NCI-H187 (cell line): ENCODE data around the gene STAMBPL1.
"Not testable (repeated sequence)": the region's sequence is repeated elsewhere in the genome, so short reads cannot be mapped to it uniquely, and the experiment has no call there.

Experiments used
- DNase-seq, 2 experiments: peaks; one replicate each; lab custom pipeline; 2025; lab: John Stamatoyannopoulos, UW

Gene STAMBPL1

DNA sequence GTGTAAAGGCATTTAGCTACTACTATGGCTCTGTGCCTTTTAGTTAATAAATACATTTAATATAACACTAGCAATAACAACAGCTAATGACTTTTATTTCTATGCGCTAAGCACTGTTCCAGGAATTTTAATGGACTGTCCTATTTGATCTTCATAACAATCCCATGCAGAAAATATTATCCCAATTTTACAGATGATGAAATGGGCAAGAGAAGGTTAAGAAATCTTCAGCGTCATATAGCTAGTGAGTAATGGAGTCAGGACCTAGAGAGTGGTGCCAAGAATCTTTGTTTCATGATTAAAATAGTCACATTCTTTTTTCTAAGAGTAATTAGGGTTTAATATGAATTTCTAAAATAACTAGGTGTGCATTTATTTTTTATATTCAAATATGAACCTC, 40.2 kb downstream of the STAMBPL1 start:
- DNase-seq = no peak

GRCh38 chr10:88920986-88921593, 41.0 kb downstream of the STAMBPL1 start:
- no peak for DNase-seq

- no peak for DNase-seq
Observed at GRCh38 chr10:88922041-88922440, 42.0 kb downstream of the STAMBPL1 start.

- no peak for DNase-seq
Observed at GRCh38 chr10:88923520-88923919, 43.5 kb downstream of the STAMBPL1 start.

- no peak for DNase-seq
Observed at GRCh38 chr10:88926566-88927415, 46.7 kb downstream of the STAMBPL1 start.

- no peak for DNase-seq
Observed at GRCh38 chr10:88927416-88927690, 47.3 kb downstream of the STAMBPL1 start.

DNA sequence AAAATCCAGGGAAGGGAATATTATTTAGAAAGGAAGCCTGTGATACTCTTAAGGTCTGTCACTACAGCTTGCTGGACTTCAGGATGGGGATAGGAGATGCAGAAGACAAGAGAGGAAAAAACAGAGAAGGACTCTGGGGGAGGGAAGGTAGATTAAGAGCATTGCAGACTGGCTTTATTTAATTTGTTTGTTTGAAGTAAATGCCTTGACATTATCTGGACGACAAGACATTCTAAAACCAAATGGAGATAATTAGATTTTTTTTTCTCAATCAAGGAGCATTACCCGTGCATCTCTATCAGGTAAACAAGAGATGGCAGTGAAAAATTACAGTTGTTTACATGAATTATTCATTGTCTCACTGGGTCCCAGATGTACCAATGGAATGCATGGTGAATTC, 48.2 kb downstream of the STAMBPL1 start:
- no peak for DNase-seq

GRCh38 chr10:88931548-88931947, 51.5 kb downstream of the STAMBPL1 start:
- no peak for DNase-seq

DNA sequence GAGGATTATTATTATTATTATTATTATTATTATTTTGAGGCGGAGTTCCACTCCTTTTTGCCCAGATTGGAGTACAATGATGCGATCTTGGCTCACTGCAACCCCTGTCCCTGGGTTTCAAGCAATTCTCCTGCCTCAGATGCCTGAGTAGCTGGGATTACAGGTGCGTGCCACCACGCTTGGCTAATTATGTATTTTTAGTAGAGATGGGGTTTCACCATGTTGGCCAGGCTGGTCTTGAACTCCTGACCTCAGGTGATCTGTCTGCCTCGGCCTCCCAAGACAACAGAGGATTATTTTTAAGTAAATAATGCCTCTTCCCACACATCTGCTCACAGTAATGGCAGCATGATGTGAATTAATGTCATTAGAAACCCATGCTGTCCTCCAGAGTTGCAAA, 52.0 kb downstream of the STAMBPL1 start:
- not testable (repeated sequence) for DNase-seq

- DNase-seq = peak; percentile 25 to 38
Observed at GRCh38 chr10:88932539-88933256, 52.7 kb downstream of the STAMBPL1 start.

DNA sequence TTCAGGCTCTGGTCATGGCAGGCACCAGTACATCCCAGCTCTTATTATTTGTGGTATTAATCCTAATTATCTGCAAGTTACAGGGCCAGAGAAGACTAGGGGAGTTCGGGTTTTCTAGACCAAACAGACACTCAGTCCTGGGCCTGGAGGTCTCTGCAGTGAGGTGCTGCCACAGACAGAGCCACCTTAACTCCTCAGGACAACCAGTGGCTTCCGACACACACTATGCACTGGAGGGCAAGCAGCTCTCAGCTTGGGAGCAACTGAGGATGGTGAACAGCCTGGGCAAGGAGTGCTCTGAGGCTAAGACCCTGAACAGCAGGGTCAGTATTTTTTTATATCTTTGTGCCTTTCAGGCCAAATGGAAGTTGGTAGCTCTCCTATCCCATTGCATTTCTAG, 53.5 kb downstream of the STAMBPL1 start:
- DNase-seq = no peak

GRCh38 chr10:88934900-88935672, 55.0 kb downstream of the STAMBPL1 start:
- peak in 1 of 2 experiments; percentile 42 for DNase-seq

GRCh38 chr10:88936656-88937055, 56.6 kb downstream of the STAMBPL1 start:
- no peak for DNase-seq

DNA sequence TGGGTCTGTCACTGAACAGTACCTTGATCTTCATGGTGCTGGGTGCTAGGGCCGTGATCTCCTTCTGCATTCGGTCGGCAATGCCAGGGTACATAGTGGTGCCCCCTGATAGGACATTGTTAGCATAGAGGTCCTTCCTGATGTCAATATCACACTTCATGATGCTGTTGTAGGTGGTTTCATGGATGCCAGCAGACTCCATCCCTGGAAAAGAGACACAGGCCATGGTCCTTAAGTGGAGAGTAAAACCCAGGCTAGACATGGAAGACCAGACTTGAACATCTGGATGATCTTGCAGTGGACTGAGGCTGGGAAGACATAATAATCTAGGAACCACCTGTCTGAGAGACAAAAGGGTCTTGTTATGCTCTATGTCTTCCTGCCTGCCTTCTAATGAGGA, 58.0 kb downstream of the STAMBPL1 start:
- no peak for DNase-seq

DNA sequence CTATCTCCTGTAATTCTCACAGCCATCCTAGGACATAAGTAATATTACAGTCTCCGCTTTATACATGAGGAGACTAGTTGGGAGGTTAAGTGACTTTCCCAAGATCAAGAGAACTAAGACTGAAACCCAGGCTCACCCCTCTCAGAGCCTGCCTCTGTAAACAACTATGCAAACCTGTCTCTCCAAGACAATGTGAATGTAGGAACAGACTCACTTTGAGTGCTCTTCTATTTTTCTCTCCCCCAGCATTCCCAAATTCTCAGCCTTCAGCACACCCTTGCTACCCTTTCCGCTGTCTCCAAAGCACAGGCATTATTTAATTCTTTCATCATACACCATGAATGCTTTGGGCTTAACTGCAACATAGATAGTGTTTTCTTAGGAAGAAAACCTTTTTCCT, 58.9 kb downstream of the STAMBPL1 start:
- no peak for DNase-seq

DNA sequence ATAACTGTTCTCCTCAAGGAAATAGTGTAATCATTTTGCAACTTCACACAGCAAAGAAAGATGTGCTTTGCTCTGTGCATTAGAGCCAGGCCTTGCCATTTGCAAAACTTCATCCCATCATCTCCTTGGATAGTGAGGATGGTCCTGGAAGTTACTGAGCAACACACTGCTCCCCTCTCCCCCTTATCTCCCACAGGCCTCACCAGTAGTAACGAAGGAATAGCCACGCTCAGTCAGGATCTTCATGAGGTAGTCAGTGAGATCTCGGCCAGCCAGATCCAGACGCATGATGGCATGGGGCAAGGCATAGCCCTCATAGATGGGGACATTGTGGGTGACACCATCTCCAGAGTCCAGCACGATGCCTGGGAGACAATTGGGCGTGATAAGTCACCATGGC, 61.0 kb downstream of the STAMBPL1 start:
- no peak for DNase-seq

GRCh38 chr10:88943778-88944177, 63.7 kb downstream of the STAMBPL1 start:
- no peak for DNase-seq

GRCh38 chr10:88944813-88945212, 64.8 kb downstream of the STAMBPL1 start:
- DNase-seq = no peak

DNA sequence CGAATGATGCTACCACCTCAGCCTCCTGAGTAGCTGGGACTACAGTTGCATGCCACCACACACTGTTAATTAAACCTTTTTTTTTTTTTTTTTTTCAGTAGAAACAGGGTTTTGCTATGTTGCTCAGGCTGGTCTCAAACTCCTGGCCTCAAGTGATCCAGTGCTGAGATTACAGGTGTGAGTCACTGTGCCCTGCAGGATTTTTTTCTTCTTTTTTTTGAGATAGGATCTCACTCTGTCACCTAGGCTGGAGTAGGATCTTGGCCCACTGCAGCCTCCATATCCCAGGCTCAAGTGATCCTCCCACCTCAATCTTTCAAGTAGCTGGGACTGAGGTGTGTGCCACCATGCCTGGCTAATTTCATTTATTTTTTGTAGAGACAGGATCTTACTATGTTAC, 66.2 kb downstream of the STAMBPL1 start:
- DNase-seq = no peak

- no peak for DNase-seq
Observed at GRCh38 chr10:88946965-88947590, 67.0 kb downstream of the STAMBPL1 start.

GRCh38 chr10:88949051-88949450, 69.0 kb downstream of the STAMBPL1 start:
- no peak for DNase-seq
